GM23248 (cell line): Measurements from ENCODE around the gene PRAMEF14.
"Not testable (repeated sequence)": the region's sequence is repeated elsewhere in the genome, so short reads cannot be mapped to it uniquely, and the experiment has no call there.

Experiments
- EZH2 ChIP-seq: fragments of 200-600 bp; sonication (generic); IDR thresholded peaks from 2 replicates; pipeline ENCODE4 v1.6.1; 2018; ENCODE audit warnings: antibody characterized with exemption, mild to moderate bottlenecking; ENCODE audit not compliant: insufficient read depth, poor library complexity, severe bottlenecking
- EZH2phosphoT487 ChIP-seq: fragments of 200-600 bp; sonication (generic); IDR thresholded peaks from 2 replicates; pipeline ENCODE4 v1.6.1; 2018; ENCODE audit warnings: antibody characterized with exemption, moderate library complexity, mild to moderate bottlenecking, low read depth; ENCODE audit not compliant: insufficient read depth

DNA sequence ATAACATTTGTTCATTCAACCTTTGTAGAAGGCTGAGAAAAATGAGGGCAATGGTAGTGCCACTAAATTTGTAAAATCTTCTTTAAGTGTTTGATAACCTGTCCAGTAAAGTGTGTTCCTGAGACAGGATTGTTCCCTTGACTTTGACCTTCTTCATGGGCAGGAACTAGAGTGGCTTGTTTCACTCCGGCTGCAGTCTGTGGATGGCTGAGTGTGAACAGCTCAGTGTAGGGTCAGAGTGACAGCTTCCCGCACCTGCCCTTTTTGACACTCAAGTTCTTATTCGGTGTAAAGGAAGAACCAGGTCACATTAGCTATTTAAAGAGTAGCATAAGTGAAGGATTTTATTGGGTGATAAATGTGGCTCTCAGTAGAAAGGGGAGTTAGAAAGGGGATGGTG lies 33.4 kb upstream of the PRAMEF14 start:
- TF ChIP-seq EZH2, EZH2phosphoT487: not testable (repeated sequence)
